ENCODE data around the gene CDKAL1. TPM values are rescaled to one million over a fixed set of nuclear protein-coding genes. Genes with fewer than 3 reads are reported as not detected.
"Not testable (repeated sequence)": the region's sequence is repeated elsewhere in the genome, so short reads cannot be mapped to it uniquely, and the experiment has no call there.

The CDKAL1 gene
- total RNA-seq, 2 donors from 2014 or later: 11.7 to 12.5 TPM

DNA sequence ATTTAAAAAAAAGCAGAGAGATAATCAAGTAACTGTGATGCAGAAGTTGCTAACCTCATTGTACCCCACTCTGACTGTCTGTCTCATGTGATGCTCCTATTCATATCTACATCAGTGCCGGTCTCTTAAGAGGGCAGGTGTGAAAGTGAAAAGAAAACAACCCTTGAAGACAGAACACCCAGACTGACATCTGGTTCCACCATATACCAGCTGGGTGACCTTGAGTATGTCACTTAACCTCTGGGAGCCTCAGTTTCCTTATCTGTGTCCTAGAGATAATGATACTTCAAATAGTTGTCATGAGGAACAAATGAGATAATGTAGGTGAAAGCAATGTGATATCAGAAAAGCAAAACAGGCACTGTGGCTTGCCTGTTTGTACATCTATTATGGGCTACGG is 632.5 kb downstream of the CDKAL1 start:
- no peak for ATAC-seq
- intact Hi-C loops (cut with DNase I, micrococcal nuclease): no loop called here
- DNase-seq: no peak

DNA sequence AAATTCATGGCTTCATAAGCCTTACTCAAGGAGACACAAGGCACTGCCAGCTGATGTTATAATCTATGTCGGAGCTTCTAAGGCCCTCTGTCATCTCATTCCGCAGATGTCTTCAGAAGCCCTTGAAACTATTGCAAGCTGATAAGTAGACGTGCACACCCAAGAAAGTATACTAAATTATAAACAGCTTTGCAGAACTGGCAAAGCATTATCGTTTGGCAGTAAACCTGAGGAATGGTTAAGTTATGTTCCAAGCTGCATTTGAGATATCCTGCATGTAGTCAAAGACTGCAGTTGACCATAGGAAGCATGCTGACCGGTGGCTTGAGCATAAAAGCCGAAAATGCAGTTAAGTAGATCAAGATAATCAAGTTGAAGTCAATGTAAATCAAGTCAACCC is 633.5 kb downstream of the CDKAL1 start:
- ATAC-seq: no peak
- intact Hi-C loops (cut with DNase I, micrococcal nuclease): no loop called here
- no peak for DNase-seq

DNA sequence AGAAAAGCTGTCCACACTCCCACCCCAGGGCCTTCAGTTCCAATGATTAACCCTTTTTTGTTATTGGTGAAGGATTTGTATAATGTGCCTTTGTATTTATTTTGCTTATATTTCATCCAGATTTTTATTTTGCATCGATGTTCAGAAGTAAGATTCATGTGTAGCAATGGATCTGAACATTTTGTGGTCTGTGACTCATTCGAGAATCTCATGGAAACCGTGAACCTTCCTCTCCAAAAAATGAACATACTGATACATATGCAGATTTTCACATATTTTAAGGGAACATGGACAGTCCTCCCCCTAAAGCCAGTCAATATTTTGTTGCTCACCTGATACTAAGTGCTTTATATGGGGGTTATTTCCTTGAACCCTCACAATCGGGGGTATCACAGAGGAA is 637.5 kb downstream of the CDKAL1 start:
- intact Hi-C loops (cut with DNase I, micrococcal nuclease): no loop called here
- DNase-seq (no peak), ATAC-seq (no peak)

DNA sequence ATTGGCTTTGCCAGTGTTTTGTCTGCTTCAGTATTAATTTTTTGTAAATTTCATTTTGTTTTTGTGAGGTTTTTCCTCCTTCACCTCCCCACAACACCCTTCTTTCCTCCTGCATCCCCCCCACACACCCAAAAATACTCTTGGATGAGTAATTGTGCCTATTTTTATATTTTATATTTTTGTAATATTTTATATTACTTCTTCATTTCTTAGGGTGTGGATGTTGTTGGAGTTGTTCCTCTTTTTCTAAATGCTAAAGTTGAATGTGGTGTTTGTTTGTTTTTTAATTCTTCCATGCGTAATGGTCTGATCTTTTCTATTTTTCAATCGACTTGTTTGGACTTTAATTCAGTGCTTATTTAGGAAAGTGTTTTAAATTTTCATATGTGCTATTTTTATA is 638.8 kb downstream of the CDKAL1 start:
- DNase-seq: no peak
- ATAC-seq: no peak
- intact Hi-C loops (cut with DNase I, micrococcal nuclease): no loop called here

DNA sequence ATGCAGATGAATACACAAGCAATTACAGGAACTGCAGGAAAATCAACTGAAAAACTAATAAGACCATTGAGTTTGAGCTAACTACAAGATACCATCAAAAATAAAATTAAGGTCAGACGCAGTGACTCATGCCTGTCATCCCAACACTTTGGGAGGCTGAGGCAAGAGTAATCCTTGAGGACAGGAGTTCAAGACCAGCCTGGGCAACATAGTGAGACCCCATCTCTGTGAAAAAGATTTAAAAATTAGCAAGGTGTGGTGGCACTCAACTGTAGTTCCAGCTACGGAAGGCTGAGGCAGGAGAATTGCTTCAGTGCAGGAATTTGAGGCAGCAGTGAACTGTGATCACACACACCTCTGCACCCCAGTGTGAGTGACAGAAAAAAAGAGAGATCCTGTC is 639.4 kb downstream of the CDKAL1 start:
- no peak for ATAC-seq
- intact Hi-C loops (cut with DNase I, micrococcal nuclease): no loop called here

DNA sequence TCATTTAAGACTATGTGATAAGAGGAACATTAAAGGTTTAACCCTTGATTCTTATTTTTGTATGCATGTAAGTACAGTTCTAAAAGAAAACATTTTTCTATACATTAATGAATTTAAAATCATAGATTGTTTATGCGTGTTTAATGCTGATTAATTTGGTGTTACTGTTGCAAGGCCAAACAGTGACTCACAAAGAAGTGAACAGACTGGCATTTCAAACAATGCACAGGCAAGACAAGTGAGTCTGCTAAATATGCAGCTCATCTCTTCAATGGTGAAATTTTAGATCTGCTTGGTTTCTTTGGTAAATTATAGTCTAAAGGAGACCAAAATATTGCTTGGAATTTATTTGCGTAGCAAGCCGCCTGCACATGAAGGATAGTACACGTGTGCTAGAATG is 641.9 kb downstream of the CDKAL1 start:
- ATAC-seq: no peak
- DNase-seq: no peak
- intact Hi-C loops (cut with DNase I, micrococcal nuclease): no loop called here

More for the DNA sequence above, 639.4 kb downstream of the CDKAL1 start:
- no peak for DNase-seq

DNA sequence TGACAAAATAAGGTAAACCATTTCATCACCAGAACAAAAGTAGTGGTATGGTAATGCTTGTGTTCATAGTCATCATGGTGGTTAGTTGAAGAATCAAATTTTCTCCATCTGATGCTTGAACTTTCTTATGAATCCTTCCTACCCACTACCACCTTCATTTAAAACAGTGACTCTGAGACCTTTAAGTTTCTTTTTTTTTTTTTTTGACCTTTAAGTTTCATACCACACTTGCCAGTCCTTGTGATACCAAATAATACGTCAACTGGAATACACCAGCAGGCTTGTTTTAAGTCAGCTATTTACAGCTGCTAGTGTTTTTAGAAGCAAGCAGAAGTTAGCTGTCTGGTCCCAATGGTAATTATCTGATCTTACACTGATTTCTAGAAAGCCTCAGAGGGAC is 645.9 kb downstream of the CDKAL1 start:
- intact Hi-C loops (cut with DNase I, micrococcal nuclease): no loop called here
- DNase-seq (no peak), ATAC-seq (no peak)

DNA sequence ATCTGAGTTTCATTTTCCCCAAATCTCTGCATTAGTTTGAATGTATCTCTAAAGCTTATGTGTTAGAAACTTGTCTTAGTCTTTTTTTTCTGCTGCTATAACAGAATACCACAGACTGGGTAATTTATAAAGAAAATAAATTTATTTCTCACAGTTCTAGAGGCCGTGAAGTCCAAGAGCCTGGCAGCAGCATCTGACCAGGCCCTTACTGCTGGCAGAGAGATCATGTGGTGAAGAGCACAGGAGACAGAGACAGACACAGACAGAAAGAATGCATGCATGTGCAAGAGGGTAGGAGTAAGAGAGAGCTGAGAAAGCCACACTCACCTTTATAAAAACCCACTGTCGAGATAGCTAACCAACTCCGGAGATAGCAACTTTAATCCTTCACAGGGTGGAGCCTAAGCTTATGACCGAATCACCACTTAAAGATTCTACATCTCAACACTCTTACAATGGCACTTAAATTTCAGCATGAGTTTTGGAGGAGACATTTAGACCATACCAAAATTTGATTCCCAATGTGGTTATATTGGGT is 646.6 kb downstream of the CDKAL1 start:
- no peak for ATAC-seq
- DNase-seq: no peak
- intact Hi-C loops (cut with DNase I, micrococcal nuclease): no loop called here

DNA sequence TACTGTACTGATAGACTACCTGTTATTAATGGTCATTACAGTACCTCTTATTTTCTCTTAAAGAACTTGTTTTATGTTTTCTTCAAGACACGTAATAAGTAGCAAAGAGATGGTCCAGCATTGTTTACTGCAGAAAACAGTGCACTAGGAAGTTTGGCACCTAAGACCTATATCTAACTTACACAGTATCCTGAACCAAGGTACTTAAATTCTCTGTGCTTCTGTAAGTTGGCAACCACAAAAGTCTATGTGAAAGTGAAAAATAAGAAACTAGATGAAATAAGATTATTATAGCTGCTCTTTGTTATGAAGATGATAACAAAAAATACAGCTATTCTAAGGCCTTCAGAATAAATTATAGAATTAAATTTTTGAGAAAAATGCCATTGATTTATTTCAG is 647.6 kb downstream of the CDKAL1 start:
- intact Hi-C loops (cut with DNase I, micrococcal nuclease): no loop called here
- ATAC-seq: no peak
- DNase-seq: no peak

DNA sequence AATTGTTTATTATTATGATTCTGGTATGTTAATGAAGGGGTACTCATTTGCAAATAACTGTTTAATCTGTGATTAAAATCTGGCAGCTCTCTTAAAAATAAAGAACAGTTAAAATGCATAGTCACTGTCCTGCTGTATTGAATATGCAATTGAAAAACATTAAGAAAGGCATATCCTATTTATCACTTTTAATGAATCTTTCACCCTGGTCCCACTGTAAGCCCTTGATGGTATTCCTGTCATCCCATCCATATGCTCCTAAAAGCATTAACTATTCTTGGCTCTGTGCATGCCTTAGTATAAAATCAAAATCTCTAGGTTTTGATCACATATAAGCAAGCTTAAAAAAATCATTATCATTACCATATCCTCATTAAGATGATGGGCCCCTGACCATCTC is 648.3 kb downstream of the CDKAL1 start:
- DNase-seq: no peak
- no peak for ATAC-seq
- intact Hi-C loops (cut with DNase I, micrococcal nuclease): no loop called here

DNA sequence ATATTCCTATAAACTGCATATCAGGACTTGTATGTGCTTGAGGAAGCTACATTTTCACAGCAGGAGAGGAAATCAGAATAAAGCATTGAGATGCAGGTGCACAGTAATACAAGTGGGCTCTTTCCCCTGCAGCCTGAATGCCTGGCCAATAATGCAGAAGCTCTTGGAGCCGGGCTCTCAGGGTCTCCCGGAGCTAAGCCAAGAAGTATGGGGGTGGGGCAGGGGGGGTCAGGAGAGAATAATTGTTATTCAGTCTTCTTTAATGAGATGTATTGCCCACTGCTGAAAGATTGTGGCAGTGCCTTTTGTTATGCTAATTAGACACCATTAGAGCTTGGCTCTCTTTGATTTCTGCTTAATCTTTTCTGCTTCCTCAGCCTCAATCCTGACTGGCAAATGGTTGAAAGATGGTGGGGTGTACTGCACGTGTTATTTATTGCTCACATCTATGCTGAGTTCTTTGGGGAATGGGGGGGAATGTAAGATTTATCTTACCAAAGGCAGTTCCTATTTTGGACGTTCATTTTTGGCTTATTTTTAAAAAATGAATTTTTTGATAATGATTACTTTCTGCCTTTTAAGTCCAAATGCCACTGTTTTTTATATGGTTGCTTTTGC is 651.7 kb downstream of the CDKAL1 start:
- intact Hi-C loops (cut with DNase I, micrococcal nuclease): no loop called here
- no peak for DNase-seq
- ATAC-seq: no peak

DNA sequence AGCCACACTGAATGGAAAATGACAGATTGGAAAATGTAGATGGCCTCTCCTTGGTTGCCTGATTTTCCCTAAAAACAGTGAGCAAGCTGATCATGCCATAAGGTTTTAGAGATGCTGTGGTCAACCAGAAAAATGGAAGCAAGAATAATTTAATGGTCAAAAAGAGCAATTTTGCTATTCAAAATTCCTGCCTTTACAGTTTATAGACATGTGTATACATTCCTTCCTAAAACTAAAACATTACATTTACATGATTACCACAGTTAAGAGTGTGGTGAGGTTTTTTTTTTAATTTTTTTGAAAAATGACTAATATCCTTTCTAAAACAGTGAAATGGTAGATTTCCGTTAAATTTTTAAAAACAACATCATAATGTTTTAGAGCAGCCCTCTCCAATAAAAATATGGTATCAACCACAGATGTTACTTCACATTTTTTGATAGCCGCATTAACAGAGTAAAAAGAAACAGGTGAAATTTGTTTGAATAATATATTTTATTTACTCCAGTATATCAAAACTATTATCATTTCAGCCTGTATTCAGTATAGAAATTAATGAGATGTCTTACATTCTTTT is 652.3 kb downstream of the CDKAL1 start:
- no peak for DNase-seq
- ATAC-seq: no peak
- intact Hi-C loops (cut with DNase I, micrococcal nuclease): no loop called here

DNA sequence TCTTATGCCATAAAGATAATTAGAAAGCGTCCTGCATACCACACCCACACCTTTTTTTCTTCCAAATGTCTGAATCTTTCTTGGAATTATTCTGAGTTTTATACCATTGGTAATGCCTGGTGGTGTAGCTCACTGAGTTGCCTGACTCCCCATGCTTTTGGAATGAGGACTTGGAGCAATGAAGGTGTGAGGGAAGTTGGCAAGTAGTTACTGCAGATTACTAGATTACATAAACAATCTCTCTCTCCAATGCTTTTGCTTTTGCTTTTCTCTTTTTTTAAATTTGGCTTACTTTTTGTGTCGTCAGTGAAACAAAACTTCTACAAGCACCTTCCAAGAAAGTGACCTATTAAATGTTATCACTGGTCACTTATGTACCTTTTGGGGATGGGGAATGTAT is 653.2 kb downstream of the CDKAL1 start:
- intact Hi-C loops (cut with DNase I, micrococcal nuclease): no loop called here
- ATAC-seq: no peak

DNA sequence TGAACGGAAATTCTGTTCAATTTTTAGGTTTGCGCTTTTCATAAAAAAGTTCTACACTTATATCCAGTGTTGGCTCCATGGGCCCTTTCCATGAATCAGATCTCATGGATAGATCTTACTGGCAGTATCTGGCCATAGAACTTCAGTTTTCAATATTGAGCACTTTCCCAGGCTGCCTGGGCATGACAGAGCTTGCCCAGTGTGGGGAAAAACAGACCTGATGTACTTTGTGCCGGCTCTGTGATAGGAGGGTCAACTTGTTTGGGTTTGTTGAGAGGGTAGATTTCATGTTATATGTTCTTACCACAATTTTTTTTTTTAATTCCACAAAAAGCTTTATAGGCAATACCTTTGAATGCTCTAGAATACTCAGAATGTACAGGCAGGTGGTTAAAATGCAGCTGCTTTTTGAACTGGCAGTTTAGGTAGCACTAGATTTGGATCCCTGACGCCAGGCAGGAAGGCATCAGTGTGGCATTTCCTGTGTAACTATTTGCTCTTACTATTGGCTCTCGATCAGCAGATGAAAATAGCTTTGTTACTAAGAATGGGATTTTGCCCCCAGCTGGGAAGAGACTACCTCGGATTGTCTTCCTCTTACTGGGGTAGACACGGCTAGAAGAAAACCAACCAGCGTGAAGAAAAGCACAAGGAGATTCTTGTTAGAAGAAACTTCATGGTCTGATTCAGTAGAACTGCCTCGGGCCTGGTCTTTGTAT is 654.4 kb downstream of the CDKAL1 start:
- intact Hi-C loops (cut with DNase I, micrococcal nuclease): no loop called here
- DNase-seq (no peak), ATAC-seq (no peak)

More for the DNA sequence above, 653.2 kb downstream of the CDKAL1 start:
- no peak for DNase-seq

DNA sequence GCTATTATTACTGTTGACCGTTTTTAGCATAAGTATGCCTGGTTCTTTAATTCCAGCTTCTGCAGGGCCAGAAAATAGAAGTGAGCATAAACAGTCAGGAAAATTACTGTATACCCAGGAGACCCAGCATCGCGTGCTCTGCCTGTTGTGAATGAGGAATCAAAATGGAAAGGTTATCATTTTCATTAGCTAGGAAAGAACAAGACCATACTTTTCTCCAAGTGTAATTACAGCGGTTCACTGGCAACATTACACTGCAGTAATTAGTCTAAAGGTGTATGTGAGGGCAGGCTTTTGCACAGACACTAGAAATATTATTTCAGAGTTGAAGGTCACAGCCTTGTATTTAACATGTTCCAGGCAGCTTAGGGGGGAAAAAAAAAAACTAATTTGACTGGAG is 655.5 kb downstream of the CDKAL1 start:
- no peak for DNase-seq
- no peak for ATAC-seq
- intact Hi-C loops (cut with DNase I, micrococcal nuclease): no loop called here

DNA sequence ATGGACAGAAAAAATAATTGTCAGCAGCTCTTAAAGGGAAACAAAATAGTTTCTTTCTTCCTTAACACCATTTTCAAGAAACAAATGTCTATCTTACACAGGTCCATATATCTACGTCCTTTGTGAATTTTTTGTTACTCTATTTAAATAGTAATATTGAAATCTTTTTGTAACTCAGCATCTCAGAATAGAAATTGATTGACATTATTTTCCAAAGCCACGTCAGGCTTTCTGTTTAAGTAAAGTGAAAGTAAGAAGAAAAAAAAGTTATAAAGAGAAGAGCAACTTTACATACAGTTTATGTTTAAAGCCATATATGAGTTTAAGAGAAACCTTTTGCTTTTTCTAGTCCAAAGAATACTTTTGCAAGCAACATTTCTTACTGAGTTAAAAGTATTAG is 656.4 kb downstream of the CDKAL1 start:
- DNase-seq (no peak), ATAC-seq (no peak)
- intact Hi-C loops (cut with DNase I, micrococcal nuclease): no loop called here

DNA sequence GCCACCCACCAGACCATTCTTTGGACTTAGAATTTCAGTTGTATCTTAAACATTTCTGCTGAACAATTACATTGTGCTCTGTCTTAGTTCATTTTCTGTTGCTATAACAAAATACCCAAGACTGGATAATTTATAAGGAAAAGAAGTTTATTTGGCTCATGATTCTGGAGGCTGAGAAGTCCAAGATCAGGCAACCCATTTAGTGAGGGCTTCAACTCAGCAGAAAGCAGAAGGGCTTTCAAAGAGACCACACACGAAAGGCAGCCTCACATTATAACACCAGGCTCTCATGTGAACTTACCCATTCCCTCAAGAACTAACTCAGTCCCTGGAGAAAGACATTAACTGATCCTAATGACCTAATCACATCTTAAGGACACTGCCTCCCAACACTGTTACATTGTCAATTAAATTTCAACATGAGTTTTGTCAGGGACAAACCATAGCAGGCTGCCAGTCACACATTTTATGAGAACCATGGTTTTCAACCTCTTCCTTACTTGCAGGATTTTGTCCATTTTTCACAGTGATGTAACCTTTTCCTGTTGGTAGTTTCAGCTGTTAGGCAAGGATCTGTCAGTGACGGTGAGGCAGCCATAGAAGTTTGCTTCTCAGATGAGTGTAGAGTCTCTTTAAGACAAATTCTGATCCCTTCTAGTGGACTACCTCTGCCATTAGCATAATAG is 659.7 kb downstream of the CDKAL1 start:
- intact Hi-C loops (cut with DNase I, micrococcal nuclease): no loop called here
- ATAC-seq (no peak), DNase-seq (no peak)

DNA sequence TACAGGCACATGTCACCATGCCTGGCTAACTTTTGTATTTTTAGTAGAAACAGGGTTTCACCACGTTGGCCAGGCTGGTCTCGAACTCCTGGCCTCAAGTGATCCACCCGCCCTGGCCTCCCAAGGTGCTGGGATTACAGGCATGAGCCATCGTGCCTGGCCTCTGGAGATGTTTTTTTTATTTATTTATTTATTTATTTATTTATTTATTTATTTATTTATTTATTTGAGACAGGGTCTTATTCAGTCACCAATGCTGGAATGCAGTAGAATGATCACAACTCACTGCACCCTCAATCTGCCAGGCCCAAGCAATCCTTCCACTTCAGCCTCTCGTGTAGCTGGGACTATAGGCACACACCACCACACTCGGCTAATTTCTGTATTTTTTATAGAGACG is 661.0 kb downstream of the CDKAL1 start:
- intact Hi-C loops (cut with DNase I, micrococcal nuclease); DNase-seq; ATAC-seq: not testable (repeated sequence)

DNA sequence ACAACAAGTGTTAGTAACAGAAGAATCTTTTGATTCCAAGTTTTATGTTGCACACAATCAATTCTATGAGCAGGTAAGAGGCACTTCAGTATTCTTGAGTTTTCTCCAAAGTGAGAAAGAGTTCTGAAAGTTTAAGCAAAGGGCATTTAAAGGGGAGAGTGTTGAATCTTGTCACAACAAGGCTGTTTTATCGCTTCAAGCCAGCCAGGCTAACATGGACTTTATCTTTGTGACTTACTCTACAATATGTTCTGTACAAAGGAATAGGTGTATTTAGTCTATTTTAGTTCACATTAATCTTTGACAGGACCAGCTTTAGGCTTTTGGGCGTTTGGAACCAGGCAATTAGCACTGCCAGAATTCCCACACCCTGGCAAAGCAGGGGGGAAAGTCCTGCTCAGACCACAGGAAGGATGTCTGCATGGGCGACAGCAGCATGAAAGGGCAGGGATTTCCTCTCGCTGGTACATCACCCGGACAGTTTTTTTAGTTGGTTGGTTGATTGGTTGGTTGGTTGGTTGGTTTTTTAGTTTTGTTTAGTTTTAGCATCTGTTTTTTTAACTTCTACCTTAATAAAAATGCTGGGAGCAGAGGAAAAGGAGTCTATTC is 663.9 kb downstream of the CDKAL1 start:
- ATAC-seq (no peak), DNase-seq (no peak)
- intact Hi-C loops (cut with DNase I, micrococcal nuclease): no loop called here
